Keratinocyte (primary cell): ENCODE results near the gene SLF2. TPM values are rescaled to one million over a fixed set of nuclear protein-coding genes. Genes with fewer than 3 reads are reported as not detected.

Source experiments
- DNase-seq: peaks from one replicate; pipeline ENCODE4 v3.0.0-alpha.2; 2011; ENCODE audit warnings: low read depth, missing footprints, low spot score
- FAIRE-seq: peaks from 2 replicates; lab custom pipeline; 2011; peaks lifted over from hg19 to GRCh38; lab: Jason Lieb, UNC
- H2AFZ ChIP-seq: 2 replicates; pipeline ENCODE4 v1.6.0; 2012; ENCODE audit warnings: low read length, control low read depth, inconsistent platforms; ENCODE audit not compliant: control insufficient read depth
- H3K27ac ChIP-seq: 2 replicates; pipeline ENCODE4 v1.5.1; 2011; ENCODE audit warnings: low read length; ENCODE audit not compliant: control insufficient read depth, insufficient read depth
- H3K27me3 ChIP-seq: 3 replicates; pipeline ENCODE4 v1.6.0; 2011; ENCODE audit warnings: low read length; ENCODE audit not compliant: control insufficient read depth, insufficient read depth; ENCODE audit errors: extremely low read depth
- H3K36me3 ChIP-seq, 2 experiments: 2 replicates in 1 of 2; 3 replicates in 1 of 2; pipeline ENCODE4 v1.5.1; 2011; ENCODE audit warnings: low read length in 2 of 2, mild to moderate bottlenecking in 1 of 2; ENCODE audit not compliant: control insufficient read depth in 2 of 2, insufficient read depth in 2 of 2; ENCODE audit errors: extremely low read depth in 1 of 2
- H3K4me1 ChIP-seq: 3 replicates; pipeline ENCODE4 v1.5.1; 2011; ENCODE audit warnings: low read length; ENCODE audit not compliant: control insufficient read depth, insufficient read depth; ENCODE audit errors: extremely low read depth
- H3K4me2 ChIP-seq: 3 replicates; pipeline ENCODE4 v1.6.0; 2011; ENCODE audit warnings: low read depth, low read length; ENCODE audit not compliant: control insufficient read depth, insufficient read depth; ENCODE audit errors: extremely low read depth
- H3K4me3 ChIP-seq, 3 experiments: fragments of 200-600 bp in 1 of 3; sonication (generic) in 1 of 3; 2 replicates in 2 of 3; 3 replicates in 1 of 3; pipeline ENCODE4 v1.5.1; 2011 to 2016; ENCODE audit warnings: low read length in 3 of 3, mild to moderate bottlenecking in 3 of 3, control low read depth in 2 of 3, inconsistent platforms in 1 of 3, low read depth in 1 of 3, mixed read lengths in 1 of 3, mixed run types in 1 of 3, moderate library complexity in 1 of 3; ENCODE audit not compliant: control insufficient read depth in 2 of 3, insufficient read depth in 2 of 3; ENCODE audit errors: extremely low read depth in 1 of 3
- H3K79me2 ChIP-seq: 2 replicates; pipeline ENCODE4 v1.6.0; 2012; ENCODE audit warnings: low read length; ENCODE audit not compliant: control insufficient read depth, insufficient read depth
- H3K9ac ChIP-seq: 3 replicates; pipeline ENCODE4 v1.6.0; 2011; ENCODE audit warnings: low read length; ENCODE audit not compliant: control insufficient read depth, insufficient read depth; ENCODE audit errors: extremely low read depth
- H3K9me1 ChIP-seq: 3 replicates; pipeline ENCODE4 v1.6.0; 2011; ENCODE audit warnings: low read length; ENCODE audit not compliant: control insufficient read depth, insufficient read depth; ENCODE audit errors: extremely low read depth
- H3K9me3 ChIP-seq: 2 replicates; pipeline ENCODE4 v1.5.1; 2012; ENCODE audit warnings: low read depth, low read length; ENCODE audit not compliant: control insufficient read depth
- H4K20me1 ChIP-seq: 3 replicates; pipeline ENCODE4 v1.6.0; 2011; ENCODE audit warnings: low read length; ENCODE audit not compliant: control insufficient read depth, insufficient read depth; ENCODE audit errors: extremely low read depth
- EZH2 ChIP-seq: IDR thresholded peaks from one replicate; pipeline ENCODE4 v1.6.1; 2012; ENCODE audit warnings: inconsistent platforms, mild to moderate bottlenecking, low read length, moderate library complexity
- dilution Hi-C: fragments of 300-500 bp; cut with MboI; formaldehyde crosslinking; loops from one replicate; pipeline ENCODE4 v1.7.0; 2020; ENCODE audit warnings: low sequenced_read_pairs; ENCODE audit not compliant: extremely low pct_ligation_motif_present
- polyA plus RNA-seq, 5 experiments: library from polyadenylated mRNA; depleted of rRNA in 3 of 5; stranded (reverse) in 3 of 5; stranded (forward) in 1 of 5; unstranded in 1 of 5; fragments of >200 nt; gene quantifications; 1 replicate in 1 of 5; 2 replicates in 3 of 5; 3 replicates in 1 of 5; pipeline versions ENCODE4 v1.2.1 to v1.2.3, GENCODE V29; 2011 to 2012; ENCODE audit warnings: missing spikeins in 2 of 5, low read depth in 1 of 5, low replicate concordance in 1 of 5
- TF ChIP-seq, protein P1 (sequence below), 3 experiments: IDR thresholded peaks in 1 of 3; conservative IDR thresholded peaks in 1 of 3; optimal IDR thresholded peaks in 1 of 3; 2 replicates in 2 of 3; 3 replicates in 1 of 3; pipeline versions ENCODE3 to v1.5.1; 2011; ENCODE audit warnings: low read length in 3 of 3, mild to moderate bottlenecking in 3 of 3, moderate library complexity in 2 of 3, control low read depth in 1 of 3, inconsistent platforms in 1 of 3; ENCODE audit not compliant: insufficient read depth in 2 of 3; ENCODE audit errors: extremely low read depth in 1 of 3

The SLF2 gene
- polyA plus RNA-seq, 1 donor (not counting 4 experiments of a cell fraction or from before 2014, with no cell fraction given), result 7.1 TPM

DNA sequence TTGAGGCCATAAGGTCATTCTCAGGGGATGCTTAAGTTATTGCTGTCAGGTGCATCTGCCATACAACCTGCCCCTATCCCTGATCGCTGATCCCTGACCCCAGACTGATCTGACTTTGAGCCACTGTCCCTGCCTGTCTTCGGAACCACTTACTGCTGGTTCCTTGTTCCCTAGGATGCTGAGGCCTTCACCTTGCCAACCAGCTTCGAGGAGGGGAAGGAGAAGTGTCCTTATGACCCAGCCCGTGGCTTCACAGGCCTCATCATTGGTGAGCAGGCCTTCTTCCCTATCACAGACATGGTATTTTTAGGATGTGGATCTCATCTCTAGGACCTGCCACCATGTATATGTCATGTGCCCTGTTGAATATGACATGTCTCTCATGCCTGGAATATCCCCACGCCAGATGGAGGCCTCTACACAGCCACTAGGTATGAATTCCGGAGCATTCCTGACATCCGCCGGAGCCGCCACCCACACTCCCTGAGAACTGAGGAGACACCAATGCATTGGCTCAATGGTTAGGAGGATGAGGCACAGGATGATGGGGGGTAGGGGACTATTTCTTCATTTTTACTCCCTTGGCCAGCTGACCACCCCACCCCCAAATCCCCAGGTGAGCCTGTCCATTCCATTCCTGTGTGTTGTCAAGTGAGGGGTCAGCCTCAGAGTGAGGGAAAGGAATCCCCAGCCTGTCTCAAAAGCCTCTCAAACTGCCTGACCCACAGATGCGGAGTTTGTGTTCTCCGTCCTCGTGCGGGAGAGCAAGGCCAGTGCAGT lies 65.5 kb downstream of the SLF2 start:
- dilution Hi-C loops, result no loop called here
- Histone ChIP-seq H2AFZ (no peak overlapping the region), H3K36me3 (peaks cover 7 to 15% of the 10 kb centered on the region in 2 experiments)

DNA sequence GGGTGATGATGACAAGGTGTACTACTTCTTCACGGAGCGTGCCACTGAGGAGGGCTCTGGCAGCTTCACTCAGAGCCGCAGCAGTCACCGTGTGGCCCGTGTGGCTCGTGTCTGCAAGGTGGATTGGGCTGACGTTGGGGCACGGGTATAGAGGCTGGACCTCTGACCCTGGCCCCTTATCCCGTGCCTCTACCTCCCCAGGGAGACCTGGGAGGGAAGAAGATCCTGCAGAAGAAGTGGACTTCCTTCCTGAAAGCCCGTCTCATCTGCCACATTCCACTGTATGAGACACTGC lies 66.1 kb downstream of the SLF2 start:
- Histone ChIP-seq H3K4me2 (no peak overlapping the region), H3K36me3 (peaks cover 9 to 17% of the 10 kb centered on the region in 2 experiments), H3K4me1 (no peaks in the 10 kb centered on the region), H3K79me2 (no peaks in the 10 kb centered on the region), H4K20me1 (no peaks in the 10 kb centered on the region), H3K9me3 (no peaks in the 10 kb centered on the region), H3K9me1 (no peaks in the 10 kb centered on the region), H3K9ac (no peak overlapping the region), H2AFZ (no peak overlapping the region), H3K27me3 (no peaks in the 10 kb centered on the region), H3K4me3 (no peak overlapping the region), H3K27ac (no peak overlapping the region)
- dilution Hi-C loops, result no loop called here
- TF ChIP-seq, protein P1, sequence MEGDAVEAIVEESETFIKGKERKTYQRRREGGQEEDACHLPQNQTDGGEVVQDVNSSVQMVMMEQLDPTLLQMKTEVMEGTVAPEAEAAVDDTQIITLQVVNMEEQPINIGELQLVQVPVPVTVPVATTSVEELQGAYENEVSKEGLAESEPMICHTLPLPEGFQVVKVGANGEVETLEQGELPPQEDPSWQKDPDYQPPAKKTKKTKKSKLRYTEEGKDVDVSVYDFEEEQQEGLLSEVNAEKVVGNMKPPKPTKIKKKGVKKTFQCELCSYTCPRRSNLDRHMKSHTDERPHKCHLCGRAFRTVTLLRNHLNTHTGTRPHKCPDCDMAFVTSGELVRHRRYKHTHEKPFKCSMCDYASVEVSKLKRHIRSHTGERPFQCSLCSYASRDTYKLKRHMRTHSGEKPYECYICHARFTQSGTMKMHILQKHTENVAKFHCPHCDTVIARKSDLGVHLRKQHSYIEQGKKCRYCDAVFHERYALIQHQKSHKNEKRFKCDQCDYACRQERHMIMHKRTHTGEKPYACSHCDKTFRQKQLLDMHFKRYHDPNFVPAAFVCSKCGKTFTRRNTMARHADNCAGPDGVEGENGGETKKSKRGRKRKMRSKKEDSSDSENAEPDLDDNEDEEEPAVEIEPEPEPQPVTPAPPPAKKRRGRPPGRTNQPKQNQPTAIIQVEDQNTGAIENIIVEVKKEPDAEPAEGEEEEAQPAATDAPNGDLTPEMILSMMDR (optimal IDR thresholded peaks at IDR 0.05 in 1 of 3, IDR thresholded peaks at IDR 0.05 in 1 of 3, conservative IDR thresholded peaks at IDR 0.05 in 1 of 3; ENCODE audit: extremely low read depth in 1 of 3, insufficient read depth in 2 of 3, low read length in 3 of 3), result no peak
- no peak for TF ChIP-seq EZH2
- FAIRE-seq (no peak), DNase-seq (no peak)

More for the DNA sequence above, 65.5 kb downstream of the SLF2 start:
- no peak overlapping the region for H3K4me3 ChIP-seq
- H3K9me3 ChIP-seq, result no peaks in the 10 kb centered on the region
- H3K27me3 ChIP-seq, result no peaks in the 10 kb centered on the region
- no peaks in the 10 kb centered on the region for H3K79me2 ChIP-seq
- H3K4me1 ChIP-seq, result no peaks in the 10 kb centered on the region
- no peak for TF ChIP-seq EZH2
- TF ChIP-seq, protein P1 (optimal IDR thresholded peaks at IDR 0.05 in 1 of 3, IDR thresholded peaks at IDR 0.05 in 1 of 3, conservative IDR thresholded peaks at IDR 0.05 in 1 of 3; ENCODE audit: extremely low read depth in 1 of 3, insufficient read depth in 2 of 3, low read length in 3 of 3), result no peak
- H3K27ac ChIP-seq, result no peak overlapping the region
- DNase-seq (no peak), FAIRE-seq (no peak)
- no peaks in the 10 kb centered on the region for H3K9me1 ChIP-seq
- no peak overlapping the region for H3K9ac ChIP-seq
- H4K20me1 ChIP-seq, result no peaks in the 10 kb centered on the region
- H3K4me2 ChIP-seq, result no peak overlapping the region
